Measurements from ENCODE around the gene RAB3IL1.
"Not testable (repeated sequence)": the region's sequence is repeated elsewhere in the genome, so short reads cannot be mapped to it uniquely, and the experiment has no call there.

The RAB3IL1 gene

GRCh38 chr11:61883947-61884346 lies 33.4 kb downstream of the RAB3IL1 start:
- no peak for DNase-seq

DNA sequence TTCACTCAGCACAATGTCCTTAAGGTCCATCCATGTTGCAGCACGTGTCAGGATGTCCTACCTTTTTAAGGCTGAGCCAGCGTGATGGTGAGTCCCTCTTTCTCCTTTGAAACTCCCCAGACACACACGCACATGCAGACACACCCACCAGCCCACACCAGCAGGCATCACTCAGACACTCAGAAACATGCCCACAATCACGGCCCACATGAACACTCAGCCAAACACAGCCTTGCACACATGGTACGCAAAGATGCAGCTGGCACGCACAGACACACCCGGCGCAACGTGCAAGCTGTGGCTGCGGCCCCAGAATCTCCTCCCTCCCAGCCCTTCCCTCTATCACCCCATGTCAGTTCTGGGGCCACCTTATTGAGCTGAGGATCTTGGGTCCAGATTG lies 34.0 kb downstream of the RAB3IL1 start:
- no peak for DNase-seq

GRCh38 chr11:61882879-61883278 lies 34.5 kb downstream of the RAB3IL1 start:
- no peak for DNase-seq

- DNase-seq, result not testable (repeated sequence)
Measured at GRCh38 chr11:61882267-61882666, 35.1 kb downstream of the RAB3IL1 start.

GRCh38 chr11:61881397-61881796 lies 36.0 kb downstream of the RAB3IL1 start:
- no peak for DNase-seq

DNA sequence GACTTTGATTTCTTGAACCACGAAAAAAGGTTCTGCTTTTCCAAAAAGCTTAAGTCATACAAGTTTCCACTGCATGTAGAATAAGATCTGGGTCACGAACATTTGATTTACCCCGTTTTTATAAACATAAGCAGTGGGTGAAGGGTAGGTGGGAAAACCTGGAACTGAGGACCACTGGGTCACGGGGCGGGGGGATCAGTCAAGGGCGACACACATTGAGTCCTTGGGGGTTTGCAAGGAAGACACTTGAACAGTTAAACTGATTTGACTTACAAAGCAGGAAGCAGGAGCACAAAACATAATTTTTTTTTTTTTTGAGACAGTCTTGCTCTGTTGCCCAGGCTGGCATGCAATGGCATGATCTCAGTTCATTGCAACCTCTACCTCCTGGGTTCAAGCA lies 36.9 kb downstream of the RAB3IL1 start:
- DNase-seq, result no peak

DNA sequence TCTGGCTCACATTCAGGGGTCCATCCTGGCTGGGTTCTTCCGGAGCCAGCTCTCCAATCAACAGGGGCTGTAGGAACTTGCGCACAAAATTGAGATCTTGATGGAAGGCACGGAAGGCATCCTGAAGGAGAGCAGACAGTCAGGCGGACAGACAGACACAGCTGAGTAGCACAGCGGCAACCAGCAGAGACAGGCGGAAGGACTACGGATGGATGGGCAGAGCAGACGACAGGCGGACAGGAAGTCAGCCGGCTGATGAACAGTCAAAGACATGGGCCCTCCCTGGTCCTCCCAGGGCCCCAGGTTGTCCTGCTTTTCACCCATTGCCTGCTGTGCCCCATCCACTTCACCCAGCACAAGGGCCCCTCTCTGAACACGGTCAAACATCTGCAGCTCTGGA lies 37.3 kb downstream of the RAB3IL1 start:
- DNase-seq, result no peak

GRCh38 chr11:61879152-61879551 lies 38.2 kb downstream of the RAB3IL1 start:
- DNase-seq, result no peak

DNA sequence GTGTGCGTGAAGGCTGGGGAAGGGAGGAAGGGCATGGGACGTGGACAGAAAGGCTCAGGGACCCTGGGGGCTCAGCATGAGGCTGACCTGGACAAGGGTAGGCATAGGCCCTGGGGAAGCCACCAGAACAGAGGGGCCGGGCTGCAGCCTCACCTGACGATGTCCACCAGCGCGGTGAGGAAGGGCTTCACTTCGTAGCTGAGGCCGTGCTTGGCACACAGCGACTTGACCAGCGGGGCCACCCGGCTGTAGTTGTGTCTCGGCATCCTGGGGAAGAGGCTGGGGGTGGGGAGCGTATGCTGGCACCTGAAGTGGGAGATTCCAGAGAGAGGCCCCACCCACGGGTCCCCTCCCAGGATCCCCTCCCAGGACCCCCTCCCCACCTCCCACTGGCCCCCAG lies 41.7 kb downstream of the RAB3IL1 start:
- DNase-seq, result no peak

- DNase-seq, result no peak
Measured at GRCh38 chr11:61874853-61875252, 42.5 kb downstream of the RAB3IL1 start.

DNA sequence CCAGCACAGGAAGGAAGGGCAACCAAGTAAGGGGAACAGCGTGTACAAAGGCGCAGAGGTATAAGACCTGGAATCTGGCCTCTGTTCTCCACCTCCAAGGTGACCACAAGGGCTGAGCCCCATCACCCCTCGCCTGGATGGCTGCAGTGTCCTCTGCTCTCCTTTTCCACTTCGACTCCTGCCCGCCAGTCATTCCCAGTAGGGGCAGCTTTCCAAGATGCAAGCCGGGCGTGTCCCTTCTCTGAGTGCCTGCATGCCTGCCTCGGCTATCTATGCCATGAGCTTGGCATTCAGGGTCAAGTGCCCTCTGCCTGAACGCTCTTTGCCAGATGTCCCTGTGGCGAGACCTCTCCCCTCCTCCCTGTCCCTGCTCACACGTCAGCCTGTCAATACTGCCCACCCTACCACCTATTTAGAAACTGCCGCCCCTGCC lies 43.0 kb downstream of the RAB3IL1 start:
- DNase-seq, result no peak

DNA sequence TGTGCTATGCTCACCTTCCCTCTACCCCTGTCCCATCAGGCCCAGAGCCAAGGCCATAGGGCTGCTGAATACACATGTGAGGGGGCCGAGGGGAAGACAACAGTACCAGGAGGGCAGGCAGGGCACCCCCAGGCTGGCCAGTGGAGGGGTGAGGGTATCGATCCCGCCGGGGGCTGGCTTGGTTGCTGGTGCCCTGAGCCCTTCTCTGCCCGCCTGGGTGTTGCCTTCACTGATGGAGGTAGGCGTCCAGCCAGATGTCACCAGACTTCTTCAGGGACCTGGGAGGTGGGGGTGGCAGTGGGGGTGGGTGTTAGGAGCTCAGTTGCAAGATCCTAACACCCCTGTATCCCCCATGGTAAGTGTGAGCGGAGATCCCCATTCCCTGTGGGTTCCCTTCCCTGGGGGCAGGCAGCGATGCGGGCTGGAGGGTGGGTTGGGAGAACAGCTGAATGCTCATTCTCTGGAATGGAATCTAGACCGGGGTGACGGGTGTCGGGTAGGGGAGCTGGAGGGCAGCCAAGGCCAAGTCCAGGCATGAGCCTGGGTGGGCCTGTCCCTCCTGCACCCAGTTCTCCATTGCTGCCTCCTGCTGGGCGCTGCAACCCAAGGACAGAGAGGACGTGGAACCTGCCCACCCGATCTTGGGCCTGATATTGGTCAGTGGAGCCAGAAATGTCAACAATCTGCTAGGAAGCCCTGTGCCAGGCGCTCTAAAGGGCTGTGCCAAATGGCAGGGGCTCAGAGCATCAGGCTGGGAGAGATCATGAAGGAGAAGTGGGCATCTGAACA lies 43.6 kb downstream of the RAB3IL1 start:
- DNase-seq, result no peak

GRCh38 chr11:61872935-61873565 lies 44.3 kb downstream of the RAB3IL1 start:
- DNase-seq, result no peak

DNA sequence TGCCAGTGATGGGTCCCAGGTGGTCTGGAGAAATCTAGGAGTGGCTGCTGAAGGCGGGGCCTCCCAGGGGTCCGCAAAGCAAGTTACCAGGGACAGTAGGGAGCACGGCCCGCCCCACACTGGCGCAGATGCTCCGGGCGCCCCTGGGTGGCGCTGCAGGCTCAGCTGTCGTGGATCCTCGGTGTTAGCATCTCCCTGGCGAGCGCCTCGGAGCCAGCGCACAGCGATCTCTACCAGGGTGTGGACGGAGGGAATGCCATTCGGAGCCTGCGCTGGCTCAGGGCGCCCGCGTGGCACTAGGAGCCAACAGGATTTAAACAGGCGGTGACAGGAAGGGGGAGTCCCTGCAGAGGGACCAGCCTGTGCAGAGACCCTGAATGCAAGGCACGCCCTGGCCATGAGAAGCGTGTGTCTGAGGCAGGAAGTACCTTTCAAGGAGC lies 46.2 kb downstream of the RAB3IL1 start:
- no peak for DNase-seq

- no peak for DNase-seq
Measured at GRCh38 chr11:61870541-61871031, 46.8 kb downstream of the RAB3IL1 start.

- no peak for DNase-seq
Measured at GRCh38 chr11:61869708-61870451, 47.5 kb downstream of the RAB3IL1 start.

- DNase-seq, result no peak
Measured at GRCh38 chr11:61869429-61869707, 48.0 kb downstream of the RAB3IL1 start.

DNA sequence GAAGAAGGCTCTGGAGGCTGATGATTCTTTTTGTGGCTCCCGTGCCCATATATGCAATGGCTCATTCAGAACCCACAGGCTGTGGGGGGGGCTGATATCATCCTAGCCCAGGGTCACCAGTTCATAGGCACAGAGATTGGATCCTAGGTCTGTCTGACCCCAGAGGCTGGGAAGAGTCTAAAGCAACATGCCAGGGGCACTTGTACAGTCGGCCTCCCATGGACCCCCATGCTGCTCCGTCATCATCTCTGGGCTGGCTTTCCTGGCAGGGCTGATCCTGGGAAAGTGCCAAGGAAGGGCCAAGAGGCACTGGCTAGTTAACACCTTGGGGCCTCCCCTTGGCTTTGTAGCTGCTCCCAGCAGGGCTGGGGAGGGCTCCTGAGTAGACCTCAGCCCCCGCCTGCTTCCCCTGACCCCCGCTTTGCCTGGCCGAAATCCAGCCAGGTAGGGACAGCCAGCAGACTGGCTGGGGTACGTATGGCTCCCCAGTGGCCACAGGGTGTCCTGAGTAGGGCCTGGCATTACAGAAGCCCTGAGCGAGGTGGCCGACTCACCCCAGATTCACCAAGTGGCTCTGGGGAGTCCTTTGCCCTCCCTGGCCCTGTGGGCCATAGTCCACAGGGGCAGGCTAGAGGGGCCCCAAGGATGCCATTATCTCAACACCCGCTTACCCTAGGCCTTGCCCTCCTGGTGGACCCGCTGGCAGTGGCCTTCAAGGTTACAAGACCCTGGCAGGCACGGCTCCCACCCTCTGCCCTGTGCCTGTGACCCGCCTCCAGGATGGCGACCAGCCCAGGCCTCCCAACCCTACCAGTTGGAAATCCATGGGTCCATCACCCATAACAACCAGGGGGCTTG lies 48.6 kb downstream of the RAB3IL1 start:
- no peak for DNase-seq

DNA sequence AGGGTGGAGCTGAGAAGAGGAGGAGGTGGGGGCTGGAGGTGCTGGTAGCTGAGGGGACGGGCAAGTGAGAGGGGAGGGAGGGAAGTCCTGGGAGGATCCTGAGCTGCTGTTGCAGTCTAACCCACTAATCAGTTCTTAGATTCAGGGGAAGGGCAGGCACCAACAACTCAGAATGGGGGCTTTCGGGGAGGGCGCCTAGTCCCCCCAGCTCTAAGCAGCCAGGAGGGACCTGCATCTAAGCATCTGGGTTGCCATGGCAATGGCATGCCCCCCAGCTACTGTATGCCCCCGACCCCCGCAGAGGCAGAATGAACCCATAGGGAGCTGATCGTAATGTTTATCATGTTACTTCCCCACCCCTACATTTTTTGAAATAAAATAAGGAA lies 50.4 kb downstream of the RAB3IL1 start:
- DNase-seq, result no peak

- no peak for DNase-seq
Measured at GRCh38 chr11:61866231-61866957, 51.0 kb downstream of the RAB3IL1 start.

GRCh38 chr11:61864814-61865775 lies 52.3 kb downstream of the RAB3IL1 start:
- DNase-seq, result no peak
